ENCODE results near the gene NAV1.
"Not testable (repeated sequence)": the region's sequence is repeated elsewhere in the genome, so short reads cannot be mapped to it uniquely, and the experiment has no call there.

NAV1 gene

DNA sequence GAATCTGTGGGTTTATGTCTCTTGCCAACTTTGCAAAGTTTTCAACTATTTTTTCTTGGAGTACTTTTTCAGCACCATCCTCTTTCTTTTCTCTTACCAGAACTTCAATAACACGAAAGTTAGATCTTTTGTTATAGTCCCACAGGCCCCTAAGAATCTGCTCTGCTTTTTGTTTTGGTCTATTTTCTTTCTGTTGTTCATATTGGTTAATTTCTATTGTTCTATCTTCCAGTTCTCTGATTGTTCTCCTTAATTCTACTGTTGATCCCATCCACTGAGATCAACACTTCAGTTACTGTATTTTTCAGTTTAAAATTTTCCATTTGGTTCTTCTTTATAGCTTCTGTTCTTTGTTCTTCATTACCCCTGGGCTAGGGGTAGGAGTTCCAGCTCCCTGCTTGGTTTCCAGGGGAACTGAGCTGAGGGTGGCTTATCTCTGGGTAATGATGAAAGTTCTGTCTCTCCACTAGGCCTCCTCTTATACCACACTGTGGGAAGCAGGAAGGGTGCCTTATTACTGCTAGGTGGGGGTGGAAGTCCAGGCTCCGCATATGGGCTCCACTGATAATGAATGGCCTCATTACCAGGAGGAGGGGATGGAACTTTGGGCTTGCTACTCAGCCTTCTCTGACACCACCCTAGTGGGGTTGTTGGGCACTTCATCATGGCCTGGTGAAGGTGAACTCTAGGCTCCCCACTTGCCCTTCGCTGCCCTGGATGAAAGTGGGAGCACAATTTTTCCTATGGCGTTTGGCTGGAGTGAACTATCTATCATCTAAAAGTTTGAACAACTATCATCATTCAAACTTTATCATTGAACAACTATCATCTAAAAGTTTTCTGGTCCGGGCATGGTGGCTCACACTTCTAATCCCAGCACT lies 39.3 kb downstream of the NAV1 start:
- Histone ChIP-seq H3K4me3 (no peak overlapping the region), H3K27me3 (ENCODE audit: low read depth) (no peaks in the 10 kb centered on the region), H3K9me3 (no peaks in the 10 kb centered on the region), H3K36me3 (replicated peaks) (no peaks in the 10 kb centered on the region), H3K4me1 (no peaks in the 10 kb centered on the region)
- no peak for DNase-seq (ENCODE audit: low spot score in 2 of 2)
- in situ Hi-C loops (cut with MboI; ENCODE audit: low sequenced_read_pairs) = no loop called here

DNA sequence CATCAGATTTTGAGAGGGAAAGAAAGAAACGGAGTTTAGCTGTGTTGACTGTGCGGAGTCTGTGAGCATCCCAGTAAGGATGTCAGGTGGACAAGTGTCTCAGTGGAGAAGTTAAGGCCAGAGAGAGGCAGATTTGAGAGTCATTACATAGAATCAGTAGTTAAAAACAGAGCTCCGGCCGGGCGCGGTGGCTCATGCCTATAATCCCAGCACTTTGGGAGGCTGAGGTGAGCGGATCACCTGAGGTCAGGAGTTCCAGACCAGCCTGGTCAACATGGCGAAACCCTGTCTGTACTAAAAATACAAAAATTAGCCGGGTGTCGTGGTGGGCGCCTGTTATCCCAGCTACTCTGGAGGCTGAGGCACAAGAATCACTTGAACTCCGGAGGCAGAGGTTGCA lies 42.4 kb downstream of the NAV1 start:
- H3K36me3 ChIP-seq (replicated peaks); H3K27me3 ChIP-seq (ENCODE audit: low read depth); H3K9me3 ChIP-seq; H3K4me3 ChIP-seq; in situ Hi-C loops (cut with MboI; ENCODE audit: low sequenced_read_pairs); H3K4me1 ChIP-seq; DNase-seq (ENCODE audit: low spot score in 2 of 2): not testable (repeated sequence)

DNA sequence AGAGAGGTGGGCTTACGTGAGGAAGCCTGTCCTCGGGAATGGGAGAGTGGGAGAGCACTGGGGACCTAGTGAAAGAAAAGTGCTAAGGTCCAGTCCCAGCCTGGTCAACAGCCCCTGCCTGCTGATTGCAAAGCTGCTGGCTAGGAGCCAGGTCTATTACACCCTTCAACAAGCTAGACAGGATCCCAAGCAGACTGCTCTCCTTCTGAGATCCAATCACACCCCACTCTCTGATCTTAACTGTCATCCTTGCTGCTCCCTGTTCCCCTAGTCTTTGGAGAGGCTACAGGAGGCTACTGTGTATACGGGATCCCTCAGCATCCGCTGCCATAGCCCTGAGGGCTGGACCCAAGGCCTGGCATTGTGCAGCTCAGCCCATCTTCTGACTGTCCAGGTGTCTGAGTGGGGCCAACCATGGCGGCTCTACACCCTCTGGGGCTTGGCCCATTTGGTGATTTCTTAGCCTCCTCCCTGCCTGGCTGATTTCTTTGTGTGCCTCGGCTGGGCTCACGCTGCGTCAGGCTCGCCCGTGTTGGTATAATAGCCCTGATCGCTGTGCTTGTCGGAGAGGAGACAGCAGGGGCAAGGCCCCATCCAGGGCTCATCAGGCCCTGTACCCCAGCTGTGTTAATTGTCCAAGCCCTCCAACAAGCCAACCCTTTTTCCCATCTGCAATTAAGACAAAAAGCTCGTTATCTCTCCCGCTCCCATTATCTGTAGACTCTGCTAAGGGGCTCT lies 43.9 kb downstream of the NAV1 start:
- Histone ChIP-seq H3K27me3 (ENCODE audit: low read depth) (no peaks in the 10 kb centered on the region), H3K4me1 (no peaks in the 10 kb centered on the region), H3K9me3 (no peaks in the 10 kb centered on the region), H3K36me3 (replicated peaks) (no peaks in the 10 kb centered on the region), H3K4me3 (no peak overlapping the region)
- in situ Hi-C loops (cut with MboI; ENCODE audit: low sequenced_read_pairs) = no loop called here
- no peak for DNase-seq (ENCODE audit: low spot score in 2 of 2)

DNA sequence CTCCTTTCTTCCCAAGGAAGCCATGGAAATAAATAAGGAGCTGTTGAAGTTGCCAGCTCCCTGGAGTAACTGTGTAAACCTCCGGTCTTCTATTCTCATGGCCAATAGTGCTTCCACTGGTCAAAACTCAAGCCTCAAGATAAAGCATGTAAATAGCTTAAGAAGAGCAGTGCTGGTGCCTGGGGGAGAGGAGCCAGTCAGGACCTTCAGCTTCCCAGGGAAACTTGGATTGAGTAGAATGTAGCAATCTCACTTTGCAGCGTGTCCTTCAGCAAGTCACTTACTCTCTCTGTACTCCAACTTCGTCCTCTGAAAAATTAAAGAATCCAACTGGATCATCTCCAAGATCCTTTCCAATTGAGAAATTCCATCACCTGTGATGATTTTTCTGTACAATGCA lies 44.7 kb downstream of the NAV1 start:
- Histone ChIP-seq H3K9me3 (no peaks in the 10 kb centered on the region), H3K36me3 (replicated peaks) (no peaks in the 10 kb centered on the region), H3K27me3 (ENCODE audit: low read depth) (no peaks in the 10 kb centered on the region), H3K4me3 (no peak overlapping the region), H3K4me1 (no peaks in the 10 kb centered on the region)
- in situ Hi-C loops (cut with MboI; ENCODE audit: low sequenced_read_pairs) = no loop called here
- no peak for DNase-seq (ENCODE audit: low spot score in 2 of 2)

DNA sequence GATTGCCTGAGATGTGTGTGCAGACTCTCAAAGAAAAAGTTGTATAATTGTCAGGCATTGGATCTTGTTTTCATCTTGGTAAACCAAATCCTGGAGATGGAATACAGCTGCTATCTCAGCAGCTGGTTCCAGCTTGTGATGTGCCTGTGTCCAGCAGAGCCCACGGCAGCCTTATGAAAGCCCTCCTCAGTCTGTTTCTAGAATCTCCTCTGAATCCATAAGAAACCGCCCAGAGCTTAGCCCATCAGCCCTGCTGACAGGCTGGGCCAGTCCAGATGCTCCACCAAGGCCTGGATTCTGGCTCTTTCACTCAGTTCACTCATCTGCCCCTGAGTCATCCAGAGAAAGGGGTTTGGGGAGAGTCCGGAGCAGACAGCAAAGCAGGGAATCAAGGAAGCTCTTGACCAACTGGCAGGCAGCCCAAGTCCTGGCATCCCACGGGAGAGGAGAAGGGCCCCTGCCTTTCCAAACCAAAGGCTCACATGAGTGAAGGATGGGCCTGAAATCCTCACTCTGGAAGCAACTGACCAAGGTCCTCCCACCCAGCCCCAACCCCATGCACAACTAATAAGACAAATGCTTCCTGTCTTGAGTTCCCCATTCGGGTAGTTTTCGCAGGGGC lies 45.7 kb downstream of the NAV1 start:
- Histone ChIP-seq H3K36me3 (replicated peaks) (no peaks in the 10 kb centered on the region), H3K4me1 (no peaks in the 10 kb centered on the region), H3K9me3 (no peaks in the 10 kb centered on the region), H3K4me3 (no peak overlapping the region), H3K27me3 (ENCODE audit: low read depth) (no peaks in the 10 kb centered on the region)
- DNase-seq (ENCODE audit: low spot score in 2 of 2) = no peak
- in situ Hi-C loops (cut with MboI; ENCODE audit: low sequenced_read_pairs) = no loop called here

DNA sequence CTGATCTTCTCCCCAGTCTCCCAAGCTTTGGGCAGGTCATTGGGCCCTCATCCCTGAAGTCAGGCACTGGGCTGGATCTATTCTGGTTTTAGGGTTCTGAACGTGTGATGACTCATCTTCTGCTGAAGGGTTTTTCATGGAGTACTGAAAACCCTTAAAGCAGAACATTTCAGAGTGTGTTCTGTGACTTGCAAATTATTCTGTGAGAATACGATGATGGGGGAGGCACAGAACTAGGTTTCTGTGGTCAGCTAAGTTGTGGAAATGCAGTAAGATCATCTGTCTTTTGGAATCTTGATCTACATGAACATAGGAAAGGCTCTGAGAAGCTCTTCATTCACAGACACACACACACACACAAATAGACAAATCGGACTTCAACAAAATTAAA lies 46.2 kb downstream of the NAV1 start:
- Histone ChIP-seq H3K36me3 (replicated peaks) (no peaks in the 10 kb centered on the region), H3K4me3 (no peak overlapping the region), H3K27me3 (ENCODE audit: low read depth) (no peaks in the 10 kb centered on the region), H3K4me1 (no peaks in the 10 kb centered on the region), H3K9me3 (no peaks in the 10 kb centered on the region)
- no peak for DNase-seq (ENCODE audit: low spot score in 2 of 2)
- in situ Hi-C loops (cut with MboI; ENCODE audit: low sequenced_read_pairs) = no loop called here

DNA sequence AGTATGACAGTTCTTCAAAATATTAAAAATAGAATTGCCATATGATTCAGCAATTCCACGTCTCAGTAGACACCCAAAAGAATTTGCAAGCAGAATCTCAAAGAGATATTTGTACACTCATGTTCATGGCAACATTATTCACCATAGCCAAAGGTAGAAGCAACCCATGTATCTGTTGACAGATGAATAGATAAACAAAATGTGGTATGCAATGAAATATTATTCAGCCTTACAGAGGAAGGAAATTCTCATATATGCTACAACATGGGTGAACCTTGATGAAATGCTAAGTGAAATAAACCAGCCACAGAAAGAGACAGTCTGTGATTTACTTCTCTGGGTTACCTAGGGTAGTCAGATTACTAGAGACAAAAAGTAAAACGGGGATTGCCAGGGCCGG lies 47.0 kb downstream of the NAV1 start:
- Histone ChIP-seq H3K36me3 (replicated peaks) (no peaks in the 10 kb centered on the region), H3K9me3 (no peaks in the 10 kb centered on the region), H3K4me1 (no peaks in the 10 kb centered on the region), H3K27me3 (ENCODE audit: low read depth) (no peaks in the 10 kb centered on the region), H3K4me3 (no peak overlapping the region)
- in situ Hi-C loops (cut with MboI; ENCODE audit: low sequenced_read_pairs) = no loop called here
- no peak for DNase-seq (ENCODE audit: low spot score in 2 of 2)

DNA sequence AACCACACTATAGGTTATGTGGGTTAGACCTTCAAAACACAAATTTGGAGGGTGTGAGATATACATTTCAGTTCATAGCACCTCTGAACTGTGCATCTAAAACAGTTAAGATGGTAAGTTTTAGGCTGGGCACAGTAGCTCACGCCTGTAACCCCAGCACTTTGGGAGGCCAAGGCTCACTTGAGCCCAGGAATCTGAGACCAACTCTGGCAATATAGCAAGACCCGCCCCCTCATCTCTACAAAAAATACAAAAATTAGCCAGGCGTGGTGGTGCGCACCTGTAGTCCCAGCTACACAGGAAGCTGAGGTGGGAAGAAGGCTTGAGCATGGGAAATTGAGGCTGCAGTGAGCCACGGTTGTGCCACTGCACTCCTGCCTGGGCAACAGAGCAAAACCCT lies 47.9 kb downstream of the NAV1 start:
- no peak for DNase-seq (ENCODE audit: low spot score in 2 of 2)
- Histone ChIP-seq H3K4me3 (no peak overlapping the region), H3K27me3 (ENCODE audit: low read depth) (no peaks in the 10 kb centered on the region), H3K9me3 (no peaks in the 10 kb centered on the region), H3K4me1 (no peaks in the 10 kb centered on the region), H3K36me3 (replicated peaks) (no peaks in the 10 kb centered on the region)
- in situ Hi-C loops (cut with MboI; ENCODE audit: low sequenced_read_pairs) = no loop called here

DNA sequence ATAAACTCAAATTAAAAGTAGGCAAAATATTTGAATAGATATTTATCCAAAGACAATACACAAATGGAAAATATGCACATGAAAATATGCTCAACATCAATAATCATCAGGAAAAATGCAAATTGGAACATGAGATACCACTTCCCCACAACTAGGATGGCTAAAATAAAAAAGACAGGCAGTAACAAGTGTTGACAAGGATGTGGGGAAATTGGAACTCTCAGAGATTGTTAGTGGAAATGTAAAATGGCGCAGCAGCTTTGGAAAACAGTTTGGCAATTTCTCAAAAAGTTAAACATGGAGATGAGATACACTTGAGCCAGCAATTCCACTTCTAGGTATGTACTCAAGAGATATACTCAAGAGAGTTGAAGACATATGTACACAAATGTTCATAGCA lies 48.8 kb downstream of the NAV1 start:
- in situ Hi-C loops (cut with MboI; ENCODE audit: low sequenced_read_pairs) = no loop called here
- Histone ChIP-seq H3K4me1 (no peaks in the 10 kb centered on the region), H3K36me3 (replicated peaks) (no peaks in the 10 kb centered on the region), H3K4me3 (no peak overlapping the region), H3K9me3 (no peaks in the 10 kb centered on the region), H3K27me3 (ENCODE audit: low read depth) (no peaks in the 10 kb centered on the region)
- no peak for DNase-seq (ENCODE audit: low spot score in 2 of 2)
